Kidney (tissue), 14 donors: ENCODE results near the gene SRM. TPM values are rescaled to one million over a fixed set of nuclear protein-coding genes. Genes with fewer than 3 reads are reported as not detected.
"Not testable (repeated sequence)": the region's sequence is repeated elsewhere in the genome, so short reads cannot be mapped to it uniquely, and the experiment has no call there.

Experiments
- DNase-seq, 5 donors: peaks; one replicate each; pipeline ENCODE4 v3.0.0-alpha.2; 2013 to 2020
- FAIRE-seq: peaks from 2 replicates; lab custom pipeline; 2012; peaks lifted over from hg19 to GRCh38; lab: Jason Lieb, UNC
- H3K27ac ChIP-seq, 2 donors: one replicate each; pipeline ENCODE4 v1.7.0; 2013; ENCODE audit warnings: low read depth in 2 of 2, low read length in 2 of 2, inconsistent platforms in 1 of 2
- H3K27me3 ChIP-seq: one replicate; pipeline ENCODE4 v1.7.1; 2013; ENCODE audit warnings: low read length, inconsistent platforms; ENCODE audit not compliant: control insufficient read depth, insufficient read depth
- H3K36me3 ChIP-seq, 3 donors: one replicate each; pipeline versions ENCODE4 v1.7.0 to v1.7.1; 2013; ENCODE audit warnings: low read length in 3 of 3, control low read depth in 1 of 3, inconsistent platforms in 1 of 3; ENCODE audit not compliant: insufficient read depth in 3 of 3, control insufficient read depth in 2 of 3
- H3K4me1 ChIP-seq, 3 donors: one replicate each; pipeline versions ENCODE4 v1.7.0 to v1.7.1; 2013; ENCODE audit warnings: low read length in 3 of 3, inconsistent platforms in 1 of 3, low read depth in 1 of 3; ENCODE audit not compliant: control insufficient read depth in 2 of 3, insufficient read depth in 2 of 3
- H3K4me3 ChIP-seq, 3 donors: one replicate each; pipeline versions ENCODE4 v1.7.0 to v1.8.1; 2013; ENCODE audit warnings: low read length in 3 of 3, control low read depth in 1 of 3, inconsistent platforms in 1 of 3
- H3K9ac ChIP-seq, 3 donors: one replicate each; pipeline versions ENCODE4 v1.7.0 to v1.7.1; 2013; ENCODE audit warnings: low read length in 3 of 3, control low read depth in 1 of 3, inconsistent platforms in 1 of 3
- H3K9me3 ChIP-seq, 3 donors: one replicate each; pipeline versions ENCODE4 v1.7.0 to v1.7.1; 2013; ENCODE audit warnings: low read length in 3 of 3, control low read depth in 1 of 3, inconsistent platforms in 1 of 3; ENCODE audit not compliant: control insufficient read depth in 2 of 3, insufficient read depth in 1 of 3
- intact Hi-C: fragments of 100-400 bp; cut with DNase I; formaldehyde crosslinking; loops from one replicate; pipeline ENCODE4 v1.11.1; 2022
- polyA plus RNA-seq: library from polyadenylated mRNA; stranded (reverse); fragments of 350-450 nt; fragmentation: Illumina TruSeq; extraction: RNeasy Lipid Tissue Mini Kit (QIAGEN cat#74804); gene quantifications from one replicate; pipeline ENCODE4 v1.2.3, GENCODE V29; 2014; ENCODE audit warnings: low read depth, low replicate concordance; ENCODE audit not compliant: insufficient read depth
- total RNA-seq: library from RNA; stranded (reverse); fragmentation: NEBNext Ultra II Directional; extraction: Animal tissue kit (Norgen Biotek cat#: 25700); gene quantifications from one replicate; pipeline ENCODE4 v1.2.1, GENCODE V29; 2021
- TF ChIP-seq, protein P1 (sequence below): IDR thresholded peaks from 3 replicates; pipeline ENCODE4 v1.5.1; 2012; ENCODE audit warnings: mild to moderate bottlenecking, moderate library complexity, borderline replicate concordance; ENCODE audit not compliant: insufficient read depth; ENCODE audit errors: extremely low read depth
- donor health status: control.
- donor health status: control.
- donor health status: control.
- donor health status: control.
- donor health status: control.
- donor health status: DM: yes; HTN: yes; CAD: no.
- donor health status: Normal renal cell carcinoma (clear cell type).

SRM gene
- total and polyA plus RNA-seq, 2 donors from 2014 or later = 52.9 to 59.5 TPM

- TF ChIP-seq, protein P1, sequence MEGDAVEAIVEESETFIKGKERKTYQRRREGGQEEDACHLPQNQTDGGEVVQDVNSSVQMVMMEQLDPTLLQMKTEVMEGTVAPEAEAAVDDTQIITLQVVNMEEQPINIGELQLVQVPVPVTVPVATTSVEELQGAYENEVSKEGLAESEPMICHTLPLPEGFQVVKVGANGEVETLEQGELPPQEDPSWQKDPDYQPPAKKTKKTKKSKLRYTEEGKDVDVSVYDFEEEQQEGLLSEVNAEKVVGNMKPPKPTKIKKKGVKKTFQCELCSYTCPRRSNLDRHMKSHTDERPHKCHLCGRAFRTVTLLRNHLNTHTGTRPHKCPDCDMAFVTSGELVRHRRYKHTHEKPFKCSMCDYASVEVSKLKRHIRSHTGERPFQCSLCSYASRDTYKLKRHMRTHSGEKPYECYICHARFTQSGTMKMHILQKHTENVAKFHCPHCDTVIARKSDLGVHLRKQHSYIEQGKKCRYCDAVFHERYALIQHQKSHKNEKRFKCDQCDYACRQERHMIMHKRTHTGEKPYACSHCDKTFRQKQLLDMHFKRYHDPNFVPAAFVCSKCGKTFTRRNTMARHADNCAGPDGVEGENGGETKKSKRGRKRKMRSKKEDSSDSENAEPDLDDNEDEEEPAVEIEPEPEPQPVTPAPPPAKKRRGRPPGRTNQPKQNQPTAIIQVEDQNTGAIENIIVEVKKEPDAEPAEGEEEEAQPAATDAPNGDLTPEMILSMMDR = no peak
- H3K4me1 ChIP-seq = no peaks in the 10 kb centered on the region
- FAIRE-seq (no peak), DNase-seq (peak in 1 of 5 donors; percentile 63)
- no peaks in the 10 kb centered on the region for H3K27me3 ChIP-seq
- no peak overlapping the region for H3K9ac ChIP-seq
- H3K9me3 ChIP-seq = no peaks in the 10 kb centered on the region
- H3K27ac ChIP-seq = no peak overlapping the region
- H3K36me3 ChIP-seq = peaks cover 5 to 54% (median 40%) of the 10 kb centered on the region in 3 donors
- no peak overlapping the region for H3K4me3 ChIP-seq
- intact Hi-C loops = no loop called here
Measured at GRCh38 chr1:11067716-11068599, 8.1 kb upstream of the SRM start.

- H3K36me3 ChIP-seq = peaks cover 3 to 36% (median 22%) of the 10 kb centered on the region in 3 donors
- no peaks in the 10 kb centered on the region for H3K9me3 ChIP-seq
- H3K9ac ChIP-seq = no peak overlapping the region
- DNase-seq (no peak), FAIRE-seq (no peak)
- H3K27ac ChIP-seq = no peak overlapping the region
- no peaks in the 10 kb centered on the region for H3K27me3 ChIP-seq
- TF ChIP-seq, protein P1 = no peak
- intact Hi-C loops = no loop called here
- H3K4me1 ChIP-seq = peaks cover 0 to 3% (median under 1%) of the 10 kb centered on the region in 3 donors
- H3K4me3 ChIP-seq = no peak overlapping the region
Measured at GRCh38 chr1:11065796-11066195, 6.0 kb upstream of the SRM start.

GRCh38 chr1:11064942-11065341 lies 5.1 kb upstream of the SRM start:
- H3K4me3 ChIP-seq = no peak overlapping the region
- peaks cover 3 to 36% (median 22%) of the 10 kb centered on the region in 3 donors for H3K36me3 ChIP-seq
- no peak overlapping the region for H3K27ac ChIP-seq
- no peaks in the 10 kb centered on the region for H3K27me3 ChIP-seq
- intact Hi-C loops = no loop called here
- DNase-seq (no peak), FAIRE-seq (no peak)
- H3K4me1 ChIP-seq = peaks cover 0 to 4% (median 4%) of the 10 kb centered on the region in 3 donors
- no peak overlapping the region for H3K9ac ChIP-seq
- TF ChIP-seq, protein P1 = no peak
- no peaks in the 10 kb centered on the region for H3K9me3 ChIP-seq

GRCh38 chr1:11063937-11064537 lies 4.2 kb upstream of the SRM start:
- FAIRE-seq, H3K27me3 ChIP-seq, H3K9ac ChIP-seq, H3K4me3 ChIP-seq, H3K9me3 ChIP-seq, H3K27ac ChIP-seq, intact Hi-C loops, H3K4me1 ChIP-seq: not testable (repeated sequence)
- peak in 1 of 5 donors; percentile 35 for DNase-seq
- peaks cover 3 to 27% (median 15%) of the 10 kb centered on the region in 3 donors for H3K36me3 ChIP-seq
